GDM1 (cell line): ENCODE measurements around the gene NECAB3.

Experiments used
- DNase-seq: peaks from one replicate; lab custom pipeline; 2025; lab: John Stamatoyannopoulos, UW

The NECAB3 gene

GRCh38 chr20:33676652-33677645 is 2.7 kb upstream of the NECAB3 start:
- no peak for DNase-seq

- DNase-seq: no peak
Measured at GRCh38 chr20:33676121-33676520, 1.9 kb upstream of the NECAB3 start.

GRCh38 chr20:33675136-33675959 is 1.1 kb upstream of the NECAB3 start:
- DNase-seq: no peak

- no peak for DNase-seq
Measured at GRCh38 chr20:33673410-33674293, 576 bp downstream of the NECAB3 start.

DNA sequence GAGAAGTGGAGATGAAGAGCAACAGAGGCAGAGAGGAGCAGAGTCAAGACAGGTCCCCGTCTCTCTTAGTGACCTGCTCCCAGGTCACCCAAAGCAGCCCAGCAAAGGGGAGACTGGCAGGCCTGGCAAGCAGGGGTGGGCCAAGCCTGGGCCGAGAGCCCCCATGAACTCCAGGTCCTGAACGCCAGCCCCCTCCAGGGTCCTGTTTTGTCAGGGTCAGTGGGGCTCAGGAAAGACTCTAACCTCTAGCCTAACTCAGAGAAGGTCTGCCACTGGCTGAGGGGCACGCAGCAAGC is 1.2 kb downstream of the NECAB3 start:
- DNase-seq: no peak

DNA sequence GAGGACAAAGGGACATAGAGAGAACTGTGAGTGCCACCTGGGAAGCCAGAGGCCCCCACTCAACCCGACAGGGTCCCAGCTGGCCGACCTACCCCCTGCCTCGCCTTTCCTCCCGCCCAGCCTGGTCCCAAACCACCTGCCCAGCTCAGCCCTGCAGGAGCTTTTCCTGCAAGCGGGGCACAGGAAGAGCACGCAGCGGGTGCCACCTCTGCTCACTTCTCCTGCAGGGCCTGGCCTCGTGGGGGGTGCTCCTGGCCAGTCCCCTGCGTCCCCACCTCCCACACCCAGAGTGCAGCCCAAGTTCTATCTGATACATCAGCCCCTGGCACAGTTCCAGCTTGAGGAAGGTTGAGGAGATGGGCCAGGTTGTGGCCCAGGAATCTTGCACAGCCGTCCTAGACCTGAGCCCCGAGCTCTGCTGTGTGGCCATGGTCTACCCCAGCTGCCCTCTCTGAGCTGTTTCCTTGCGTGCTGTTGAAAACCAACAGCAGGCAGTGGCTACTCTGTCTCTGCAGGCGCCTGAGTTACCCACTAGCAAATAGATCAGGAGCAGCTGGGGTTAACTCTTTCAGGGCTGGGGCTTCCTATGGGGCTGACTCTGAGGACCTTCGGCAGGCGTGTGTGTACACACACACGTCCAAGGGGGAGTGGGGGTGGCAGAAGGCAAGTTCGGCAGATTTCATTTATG is 1.7 kb downstream of the NECAB3 start:
- DNase-seq: no peak

DNA sequence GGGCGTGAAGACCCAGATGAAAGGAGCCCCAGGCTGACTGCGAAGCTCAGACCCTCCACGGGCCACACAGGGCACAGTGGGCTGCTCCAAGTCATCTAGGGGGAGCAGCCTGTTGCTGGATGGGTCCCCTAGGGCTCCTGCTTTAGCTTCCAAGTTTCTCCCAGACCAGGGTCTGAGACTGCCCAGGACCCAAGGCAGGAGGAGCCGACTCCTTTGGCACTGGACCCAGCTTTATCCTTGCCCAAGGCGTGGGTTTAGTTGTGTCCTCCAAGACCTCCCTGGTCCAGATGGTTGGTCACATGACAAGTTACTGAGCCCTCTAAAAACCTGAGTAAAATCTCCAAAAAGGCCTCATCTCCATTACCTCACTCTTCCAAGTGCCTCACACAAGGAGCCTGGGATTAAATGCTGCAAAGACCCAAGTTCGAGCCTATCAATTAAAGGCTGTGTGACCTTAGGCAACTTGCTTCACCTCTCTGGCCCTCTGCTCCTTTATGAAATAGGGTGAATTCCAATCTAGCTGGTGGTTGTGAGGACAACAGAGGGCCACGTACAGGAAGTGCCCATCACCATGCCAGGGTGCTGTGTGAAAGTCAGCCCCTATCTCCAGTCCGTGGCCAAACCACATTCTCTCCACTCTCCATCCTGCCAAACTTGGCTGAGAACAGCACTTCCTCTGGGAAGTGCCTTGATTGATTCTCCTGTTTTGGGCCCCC is 2.5 kb downstream of the NECAB3 start:
- no peak for DNase-seq

DNA sequence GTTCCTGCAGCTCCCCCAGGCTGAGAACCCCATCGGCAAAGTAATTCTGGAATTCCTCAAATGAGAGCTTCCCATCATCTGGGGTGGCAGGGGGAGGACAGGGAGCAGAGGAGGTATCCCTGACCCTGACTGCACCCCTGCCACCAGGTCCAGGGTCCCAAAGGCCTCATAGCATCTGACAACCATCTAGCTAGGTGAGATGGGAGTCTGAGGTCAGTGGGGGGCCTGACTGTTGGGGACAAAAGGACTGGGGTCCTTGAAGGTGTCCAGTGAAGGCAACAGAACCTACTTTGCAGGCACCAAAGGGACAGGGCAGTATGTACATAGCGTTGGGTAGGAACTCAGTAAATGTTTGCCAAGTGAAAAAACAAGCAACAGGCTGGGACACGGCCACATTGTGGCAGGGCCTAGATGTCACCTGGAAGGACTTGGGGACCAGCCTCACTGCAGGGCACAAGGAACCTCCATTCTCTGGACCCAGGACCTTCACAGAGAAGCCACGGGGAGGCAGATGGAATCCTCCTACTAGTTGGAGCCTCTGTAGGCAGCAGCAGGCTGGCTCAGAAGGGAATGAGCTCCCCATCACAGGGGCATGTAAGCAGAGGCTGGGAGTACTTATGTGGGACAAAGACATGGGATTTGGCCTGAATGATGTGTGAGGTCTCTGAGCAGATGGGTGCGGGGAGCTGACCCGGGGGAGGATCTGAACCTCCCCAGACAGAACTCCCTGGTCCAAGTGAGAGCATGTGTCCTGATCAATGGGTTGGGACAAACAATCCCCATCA is 3.3 kb downstream of the NECAB3 start:
- DNase-seq: no peak

GRCh38 chr20:33669873-33670640 is 4.2 kb downstream of the NECAB3 start:
- no peak for DNase-seq

DNA sequence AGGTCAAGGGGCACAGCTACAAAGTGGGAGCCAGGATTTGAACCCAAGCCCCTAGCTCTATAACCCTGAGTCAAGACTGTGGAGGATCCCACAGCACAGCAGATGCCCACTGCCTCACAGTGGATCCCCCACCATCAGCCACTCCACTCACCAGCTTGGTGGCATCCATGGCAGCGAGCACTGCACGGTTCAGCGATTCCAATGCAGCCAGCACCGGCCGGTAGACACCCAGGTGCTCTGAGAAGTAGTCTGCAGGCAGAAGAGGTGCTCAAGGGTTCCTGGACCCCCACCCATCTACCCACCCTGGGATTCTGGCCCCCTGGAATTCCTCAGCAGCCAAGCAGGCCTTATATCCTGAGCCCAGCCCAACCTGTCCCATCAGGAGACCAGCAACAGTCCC is 5.0 kb downstream of the NECAB3 start:
- no peak for DNase-seq

DNA sequence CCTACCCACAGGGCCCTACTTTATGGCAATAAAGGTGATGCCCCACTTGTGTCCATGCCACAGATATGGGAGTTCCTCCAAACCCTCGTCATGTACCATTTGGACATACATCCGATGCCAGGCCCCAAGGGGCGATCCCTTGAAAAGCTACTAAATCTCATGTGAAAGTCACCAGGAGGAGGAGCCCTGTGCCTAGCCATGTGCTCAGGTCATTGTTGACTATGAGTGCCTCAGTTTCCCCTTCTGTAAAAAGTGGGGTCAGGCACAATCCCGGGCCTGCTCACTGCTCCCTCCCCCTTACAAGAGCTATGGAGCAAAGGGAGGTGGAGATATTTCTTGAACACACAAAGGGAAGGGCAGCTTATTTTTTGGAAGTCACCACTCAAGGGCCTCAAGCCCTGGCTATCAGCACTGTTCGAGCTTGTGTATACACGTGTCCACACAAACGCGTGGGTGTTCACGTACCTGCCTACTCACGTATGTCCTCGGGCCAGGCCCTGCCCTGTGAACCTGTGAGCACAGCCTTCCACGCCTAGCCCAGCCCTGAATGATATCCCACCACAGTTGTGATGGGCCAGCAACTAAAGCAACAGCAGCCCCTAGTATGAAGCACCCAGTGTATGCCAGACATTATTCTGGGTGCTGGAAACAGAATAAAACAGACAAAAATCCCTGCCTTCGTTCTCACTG is 5.6 kb downstream of the NECAB3 start:
- DNase-seq: no peak

DNA sequence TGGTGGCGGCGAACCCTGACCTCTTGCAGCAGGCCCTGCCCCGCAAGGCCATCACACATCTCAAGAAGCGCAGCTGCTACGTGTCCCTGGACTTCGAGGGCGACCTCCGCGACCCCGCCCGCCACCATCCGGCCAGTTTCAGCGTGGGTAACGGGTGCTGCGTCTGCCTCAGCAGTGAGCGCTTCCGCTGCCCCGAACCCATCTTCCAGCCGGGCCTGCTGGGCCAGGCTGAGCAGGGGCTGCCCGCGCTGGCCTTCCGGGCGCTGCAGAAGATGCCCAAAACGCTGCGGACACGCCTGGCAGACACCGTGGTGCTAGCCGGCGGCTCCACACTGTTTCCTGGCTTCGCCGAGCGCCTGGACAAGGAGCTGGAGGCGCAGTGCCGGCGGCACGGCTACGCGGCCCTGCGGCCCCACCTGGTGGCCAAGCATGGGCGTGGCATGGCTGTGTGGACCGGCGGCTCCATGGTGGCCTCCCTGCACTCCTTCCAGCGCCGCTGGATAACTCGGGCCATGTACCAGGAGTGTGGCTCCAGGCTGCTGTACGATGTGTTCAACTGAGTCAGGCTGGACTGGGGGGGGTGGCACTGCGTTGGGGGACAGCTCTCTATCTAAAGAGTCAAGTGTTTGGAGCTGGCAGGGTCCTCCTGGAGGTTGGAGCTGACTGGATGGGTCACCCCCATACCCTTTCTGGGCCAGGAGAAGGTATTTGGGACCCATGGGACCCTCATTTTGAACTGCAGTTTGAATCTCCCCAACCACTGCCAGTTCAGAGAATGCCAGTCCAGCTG is 6.4 kb downstream of the NECAB3 start:
- peak; percentile 77 for DNase-seq

GRCh38 chr20:33667245-33667675 is 7.0 kb downstream of the NECAB3 start:
- DNase-seq: no peak

GRCh38 chr20:33666293-33667244 is 7.7 kb downstream of the NECAB3 start, which contains the start of gene ACTL10:
Gene ACTL10 (plus strand): TSS chr20:33666943. CDS start chr20:33667498, 555 bp downstream.
- peak; percentile 86 for DNase-seq

- DNase-seq: no peak
Measured at GRCh38 chr20:33664762-33665144, 9.5 kb downstream of the NECAB3 start.

- no peak for DNase-seq
Measured at GRCh38 chr20:33664085-33664761, 10.0 kb downstream of the NECAB3 start.
